Activated T-cell treated with anti-CD3 and anti-CD28 coated beads, Interleukin-2, amount 50 U/mL, for 1 hour (primary cell): ENCODE results near the gene APBA3.
"Not testable (repeated sequence)": the region's sequence is repeated elsewhere in the genome, so short reads cannot be mapped to it uniquely, and the experiment has no call there.

Source experiments
- DNase-seq: peaks from one replicate; pipeline ENCODE4 v3.0.0-alpha.2; 2020

The APBA3 gene

GRCh38 chr19:3770136-3770999 is 8.9 kb upstream of the APBA3 start:
- no peak for DNase-seq

GRCh38 chr19:3769494-3769893 is 8.0 kb upstream of the APBA3 start:
- DNase-seq: no peak

GRCh38 chr19:3768748-3769099 is 7.2 kb upstream of the APBA3 start:
- no peak for DNase-seq

- DNase-seq: no peak
Measured at GRCh38 chr19:3768015-3768747, 6.7 kb upstream of the APBA3 start.

GRCh38 chr19:3767050-3767449 is 5.6 kb upstream of the APBA3 start:
- no peak for DNase-seq

- DNase-seq: no peak
Measured at GRCh38 chr19:3766520-3766919, 5.0 kb upstream of the APBA3 start.

- DNase-seq: not testable (repeated sequence)
Measured at GRCh38 chr19:3765757-3766156, 4.3 kb upstream of the APBA3 start.

- DNase-seq: no peak
Measured at GRCh38 chr19:3765121-3765520, 3.6 kb upstream of the APBA3 start.

GRCh38 chr19:3762501-3763459 is 1.3 kb upstream of the APBA3 start, which contains the start of gene MRPL54:
TSS of gene MRPL54 (plus strand) at chr19:3762682. CDS start at chr19:3762701, 19 bp downstream.
- DNase-seq: peak; percentile 99

GRCh38 chr19:3762130-3762473 is 610 bp upstream of the APBA3 start:
- no peak for DNase-seq

GRCh38 chr19:3760871-3761361 is 576 bp downstream of the APBA3 start:
- no peak for DNase-seq

- no peak for DNase-seq
Measured at GRCh38 chr19:3759482-3760254, 1.8 kb downstream of the APBA3 start.

- not testable (repeated sequence) for DNase-seq
Measured at GRCh38 chr19:3758297-3758696, 3.2 kb downstream of the APBA3 start.

- not testable (repeated sequence) for DNase-seq
Measured at GRCh38 chr19:3757705-3758104, 3.8 kb downstream of the APBA3 start.

- DNase-seq: no peak
Measured at GRCh38 chr19:3753631-3754410, 7.7 kb downstream of the APBA3 start.

GRCh38 chr19:3752492-3752891 is 9.0 kb downstream of the APBA3 start:
- no peak for DNase-seq

GRCh38 chr19:3751236-3751635 is 10.3 kb downstream of the APBA3 start:
- DNase-seq: no peak

GRCh38 chr19:3750211-3750610 is 11.3 kb downstream of the APBA3 start:
- DNase-seq: no peak

GRCh38 chr19:3748965-3749364 is 12.5 kb downstream of the APBA3 start:
- DNase-seq: no peak

GRCh38 chr19:3746371-3747056 is 15.0 kb downstream of the APBA3 start:
- no peak for DNase-seq
